Neural cell (in vitro differentiated cells): ENCODE results near the gene AGL.

Experiments used
- EP300 ChIP-seq: fragments of 450-650 bp; conservative IDR thresholded peaks from 2 replicates; pipeline ENCODE4 v1.6.1; 2014; ENCODE audit warnings: antibody characterized with exemption, mild to moderate bottlenecking, moderate library complexity; ENCODE audit not compliant: poor library complexity, severe bottlenecking
- EZH2 ChIP-seq: fragments of 200-600, 300-800 bp; shearing (Covaris generic), sonication (generic); IDR thresholded peaks from 2 replicates; pipeline ENCODE4 v1.6.1; 2014; ENCODE audit warnings: antibody characterized with exemption, low read length, borderline replicate concordance, mild to moderate bottlenecking; ENCODE audit not compliant: insufficient read depth, poor library complexity, severe bottlenecking
- MXI1 ChIP-seq: fragments of 450-650 bp; conservative IDR thresholded peaks from 2 replicates; pipeline ENCODE4 v1.6.1; 2014; ENCODE audit warnings: antibody characterized with exemption, mild to moderate bottlenecking; ENCODE audit not compliant: poor library complexity, severe bottlenecking
- POLR2AphosphoS5 ChIP-seq: IDR thresholded peaks from 2 replicates; pipeline ENCODE4 v1.6.1; 2012
- RAD21 ChIP-seq: fragments of 450-650 bp; conservative IDR thresholded peaks from 2 replicates; pipeline ENCODE4 v1.6.1; 2014; ENCODE audit warnings: antibody characterized with exemption, mild to moderate bottlenecking, moderate library complexity
- TAF1 ChIP-seq: IDR thresholded peaks from 2 replicates; pipeline ENCODE4 v1.6.1; 2012; ENCODE audit warnings: low read depth
- TF ChIP-seq, protein P1 (sequence below): fragments of 450-650 bp; IDR thresholded peaks from 2 replicates; pipeline ENCODE4 v1.5.1; 2014; ENCODE audit warnings: antibody characterized with exemption, mild to moderate bottlenecking, moderate library complexity; ENCODE audit not compliant: poor library complexity, severe bottlenecking
- TF ChIP-seq, protein P2 (sequence below): IDR thresholded peaks from 2 replicates; pipeline ENCODE4 v1.6.1; 2012; ENCODE audit warnings: borderline replicate concordance

DNA sequence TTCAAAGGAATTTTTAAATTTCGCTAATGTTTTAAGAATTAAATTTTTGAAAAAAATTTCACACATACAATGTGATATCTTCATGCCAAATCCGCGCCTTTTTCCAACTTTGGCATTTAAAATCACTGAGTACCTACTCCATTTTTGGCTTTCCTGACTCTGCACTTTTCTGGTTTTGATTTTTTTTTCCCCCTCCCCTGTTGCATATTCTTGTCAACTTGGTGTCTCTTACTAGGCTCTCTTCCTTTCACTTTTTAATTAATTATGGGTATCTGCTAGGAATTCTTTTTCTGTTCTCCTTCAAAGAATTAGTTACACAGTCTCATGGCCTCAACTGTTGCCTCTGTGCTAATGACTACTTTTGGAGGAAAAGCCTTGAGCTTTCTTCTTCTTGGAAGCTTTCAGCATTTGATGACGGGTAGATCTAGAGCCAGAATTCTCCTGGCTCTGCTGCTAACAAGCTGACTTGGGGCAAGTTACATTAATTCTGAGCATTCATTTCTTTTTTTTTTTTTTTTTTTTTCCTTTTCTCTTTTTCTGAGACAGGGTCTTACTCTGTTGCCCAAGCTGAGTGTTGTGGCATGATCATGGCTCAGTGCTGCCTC lies 1.8 kb downstream of the AGL start:
- TF ChIP-seq, protein P1, sequence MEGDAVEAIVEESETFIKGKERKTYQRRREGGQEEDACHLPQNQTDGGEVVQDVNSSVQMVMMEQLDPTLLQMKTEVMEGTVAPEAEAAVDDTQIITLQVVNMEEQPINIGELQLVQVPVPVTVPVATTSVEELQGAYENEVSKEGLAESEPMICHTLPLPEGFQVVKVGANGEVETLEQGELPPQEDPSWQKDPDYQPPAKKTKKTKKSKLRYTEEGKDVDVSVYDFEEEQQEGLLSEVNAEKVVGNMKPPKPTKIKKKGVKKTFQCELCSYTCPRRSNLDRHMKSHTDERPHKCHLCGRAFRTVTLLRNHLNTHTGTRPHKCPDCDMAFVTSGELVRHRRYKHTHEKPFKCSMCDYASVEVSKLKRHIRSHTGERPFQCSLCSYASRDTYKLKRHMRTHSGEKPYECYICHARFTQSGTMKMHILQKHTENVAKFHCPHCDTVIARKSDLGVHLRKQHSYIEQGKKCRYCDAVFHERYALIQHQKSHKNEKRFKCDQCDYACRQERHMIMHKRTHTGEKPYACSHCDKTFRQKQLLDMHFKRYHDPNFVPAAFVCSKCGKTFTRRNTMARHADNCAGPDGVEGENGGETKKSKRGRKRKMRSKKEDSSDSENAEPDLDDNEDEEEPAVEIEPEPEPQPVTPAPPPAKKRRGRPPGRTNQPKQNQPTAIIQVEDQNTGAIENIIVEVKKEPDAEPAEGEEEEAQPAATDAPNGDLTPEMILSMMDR: no peak
- TF ChIP-seq EZH2 (no peak), RAD21 (no peak), POLR2AphosphoS5 (no peak), EP300 (no peak), MXI1 (no peak), TAF1 (no peak)
- TF ChIP-seq, protein P2, sequence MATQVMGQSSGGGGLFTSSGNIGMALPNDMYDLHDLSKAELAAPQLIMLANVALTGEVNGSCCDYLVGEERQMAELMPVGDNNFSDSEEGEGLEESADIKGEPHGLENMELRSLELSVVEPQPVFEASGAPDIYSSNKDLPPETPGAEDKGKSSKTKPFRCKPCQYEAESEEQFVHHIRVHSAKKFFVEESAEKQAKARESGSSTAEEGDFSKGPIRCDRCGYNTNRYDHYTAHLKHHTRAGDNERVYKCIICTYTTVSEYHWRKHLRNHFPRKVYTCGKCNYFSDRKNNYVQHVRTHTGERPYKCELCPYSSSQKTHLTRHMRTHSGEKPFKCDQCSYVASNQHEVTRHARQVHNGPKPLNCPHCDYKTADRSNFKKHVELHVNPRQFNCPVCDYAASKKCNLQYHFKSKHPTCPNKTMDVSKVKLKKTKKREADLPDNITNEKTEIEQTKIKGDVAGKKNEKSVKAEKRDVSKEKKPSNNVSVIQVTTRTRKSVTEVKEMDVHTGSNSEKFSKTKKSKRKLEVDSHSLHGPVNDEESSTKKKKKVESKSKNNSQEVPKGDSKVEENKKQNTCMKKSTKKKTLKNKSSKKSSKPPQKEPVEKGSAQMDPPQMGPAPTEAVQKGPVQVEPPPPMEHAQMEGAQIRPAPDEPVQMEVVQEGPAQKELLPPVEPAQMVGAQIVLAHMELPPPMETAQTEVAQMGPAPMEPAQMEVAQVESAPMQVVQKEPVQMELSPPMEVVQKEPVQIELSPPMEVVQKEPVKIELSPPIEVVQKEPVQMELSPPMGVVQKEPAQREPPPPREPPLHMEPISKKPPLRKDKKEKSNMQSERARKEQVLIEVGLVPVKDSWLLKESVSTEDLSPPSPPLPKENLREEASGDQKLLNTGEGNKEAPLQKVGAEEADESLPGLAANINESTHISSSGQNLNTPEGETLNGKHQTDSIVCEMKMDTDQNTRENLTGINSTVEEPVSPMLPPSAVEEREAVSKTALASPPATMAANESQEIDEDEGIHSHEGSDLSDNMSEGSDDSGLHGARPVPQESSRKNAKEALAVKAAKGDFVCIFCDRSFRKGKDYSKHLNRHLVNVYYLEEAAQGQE: no peak
